Inferior parietal cortex (tissue), 1 donor: ENCODE measurements around the gene DOCK8.
"Not testable (repeated sequence)": the region's sequence is repeated elsewhere in the genome, so short reads cannot be mapped to it uniquely, and the experiment has no call there.

Experiments
- DNase-seq: peaks from one replicate; pipeline ENCODE4 v3.0.0-alpha.2; 2016; ENCODE audit errors: extremely low spot score

The DOCK8 gene

GRCh38 chr9:363274-363612, 148.6 kb downstream of the DOCK8 start:
- no peak for DNase-seq

DNA sequence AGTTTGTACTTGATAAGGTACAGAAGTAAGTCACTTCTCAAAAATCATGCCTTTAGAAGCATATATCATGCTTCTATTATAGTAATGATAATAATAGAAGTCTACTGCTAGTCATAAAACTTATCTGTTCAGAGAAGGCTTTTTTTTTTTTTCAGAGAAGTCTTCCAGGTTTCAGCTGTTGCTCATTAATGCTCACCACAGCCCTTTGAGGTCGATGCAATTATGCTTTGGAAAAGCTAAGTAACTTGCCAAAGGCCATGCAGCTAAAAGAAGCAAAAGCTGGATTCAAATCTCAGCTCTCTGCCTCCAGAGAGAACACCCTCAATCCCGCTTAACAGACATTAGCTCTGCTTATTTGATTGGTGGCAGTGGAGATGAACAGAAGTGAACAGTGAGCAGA, 150.8 kb downstream of the DOCK8 start:
- no peak for DNase-seq

- DNase-seq = no peak
These were observed 152.0 kb downstream of the DOCK8 start for GRCh38 chr9:366620-367019.

DNA sequence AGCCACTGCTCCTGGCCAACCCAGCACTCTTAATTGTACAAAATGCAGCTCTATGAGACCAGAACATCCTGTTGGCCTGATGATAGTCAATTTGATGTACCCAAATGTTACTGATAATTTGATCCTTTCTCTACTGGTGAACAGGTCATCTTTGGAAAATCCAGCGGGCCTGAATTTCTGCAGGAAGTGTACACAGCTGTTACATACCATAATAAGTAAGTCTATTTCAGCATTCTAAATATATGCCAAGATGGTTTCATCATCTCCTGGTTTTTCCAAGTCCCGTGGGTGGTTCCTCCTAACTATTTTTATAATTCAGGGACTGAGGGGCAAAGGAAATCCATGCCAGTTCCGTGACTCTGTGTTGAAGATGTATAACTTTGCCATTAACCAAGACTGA, 155.4 kb downstream of the DOCK8 start:
- no peak for DNase-seq

- no peak for DNase-seq
These were observed 156.7 kb downstream of the DOCK8 start for GRCh38 chr9:371349-371748.

GRCh38 chr9:372128-372527, 157.5 kb downstream of the DOCK8 start:
- DNase-seq = no peak

DNA sequence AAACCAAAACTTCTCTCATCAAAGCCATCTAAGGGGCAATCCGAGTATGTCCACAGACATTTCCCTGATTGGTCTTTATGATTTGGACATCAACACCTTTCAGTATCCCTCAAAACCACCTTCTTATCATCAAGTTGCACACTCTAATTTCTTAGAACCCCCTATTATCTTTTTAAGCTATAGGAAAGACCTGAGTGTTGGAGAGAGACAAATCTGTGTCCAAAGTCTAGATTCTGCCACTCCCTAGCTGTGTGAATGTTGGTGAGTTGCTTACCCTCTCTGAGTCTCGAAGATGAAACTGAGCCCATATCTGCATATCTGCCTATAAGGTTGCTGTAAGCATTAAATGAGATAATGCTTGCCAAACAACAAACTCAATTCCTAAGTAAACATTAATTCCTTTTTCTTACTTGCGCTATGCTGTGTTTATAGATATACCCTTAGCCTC, 159.1 kb downstream of the DOCK8 start:
- DNase-seq = no peak

DNA sequence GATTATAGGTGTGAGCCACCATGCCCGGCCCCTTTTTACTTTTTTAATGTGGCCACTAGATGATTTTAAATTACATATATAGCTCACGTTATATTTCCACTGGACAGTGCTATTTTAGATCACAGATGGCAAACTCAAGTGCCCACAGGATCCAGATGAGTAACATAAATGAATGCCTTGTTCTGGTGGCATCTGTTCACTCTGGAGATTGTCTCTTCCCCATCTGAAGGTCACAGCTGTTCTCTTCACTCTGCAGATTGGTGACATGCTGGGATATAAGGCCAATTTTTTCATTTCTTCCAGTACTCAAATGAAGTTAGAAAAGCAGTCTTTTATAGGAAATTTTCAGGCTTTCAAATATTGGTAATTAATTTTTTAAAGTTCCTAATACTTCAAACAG, 160.1 kb downstream of the DOCK8 start:
- no peak for DNase-seq

DNA sequence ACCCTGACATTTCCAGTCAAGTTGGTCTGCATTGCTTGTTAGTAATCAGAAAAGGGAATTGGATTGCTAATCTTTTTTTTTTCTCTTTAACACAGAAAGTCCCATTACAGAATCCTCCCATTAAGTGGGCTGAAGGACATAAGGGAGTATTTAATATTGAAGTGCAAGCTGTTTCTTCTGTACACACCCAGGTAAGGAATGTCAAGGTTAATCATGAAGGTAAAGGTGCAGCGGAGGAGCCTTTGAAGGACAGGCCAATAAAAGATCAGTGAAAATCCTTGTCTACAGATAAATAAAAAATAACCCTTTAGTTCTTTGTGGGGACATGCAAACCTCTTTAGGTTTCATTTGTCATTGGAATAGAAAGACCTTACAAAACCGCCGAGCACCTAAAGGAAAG, 161.4 kb downstream of the DOCK8 start:
- DNase-seq = no peak

- no peak for DNase-seq
These were observed 163.6 kb downstream of the DOCK8 start for GRCh38 chr9:378263-378662.

DNA sequence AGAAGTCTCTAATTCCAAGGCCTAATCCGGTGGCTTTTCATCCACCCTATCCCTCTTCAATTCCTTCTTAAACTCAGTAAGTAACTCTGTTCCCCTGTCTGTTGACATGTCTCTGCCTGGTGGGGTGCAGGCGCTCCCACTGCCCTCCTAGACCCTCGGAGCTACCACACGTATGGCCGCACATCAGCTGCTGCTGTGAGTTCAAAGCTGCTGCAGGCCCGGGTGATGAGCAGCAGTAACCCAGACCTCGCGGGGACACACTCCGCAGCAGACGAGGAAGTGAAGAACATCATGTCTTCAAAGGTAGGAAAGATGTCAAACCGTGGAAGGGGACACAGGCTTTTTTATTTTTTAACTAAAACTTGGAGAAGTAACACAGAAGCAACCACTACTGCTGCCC, 167.7 kb downstream of the DOCK8 start:
- DNase-seq = no peak

DNA sequence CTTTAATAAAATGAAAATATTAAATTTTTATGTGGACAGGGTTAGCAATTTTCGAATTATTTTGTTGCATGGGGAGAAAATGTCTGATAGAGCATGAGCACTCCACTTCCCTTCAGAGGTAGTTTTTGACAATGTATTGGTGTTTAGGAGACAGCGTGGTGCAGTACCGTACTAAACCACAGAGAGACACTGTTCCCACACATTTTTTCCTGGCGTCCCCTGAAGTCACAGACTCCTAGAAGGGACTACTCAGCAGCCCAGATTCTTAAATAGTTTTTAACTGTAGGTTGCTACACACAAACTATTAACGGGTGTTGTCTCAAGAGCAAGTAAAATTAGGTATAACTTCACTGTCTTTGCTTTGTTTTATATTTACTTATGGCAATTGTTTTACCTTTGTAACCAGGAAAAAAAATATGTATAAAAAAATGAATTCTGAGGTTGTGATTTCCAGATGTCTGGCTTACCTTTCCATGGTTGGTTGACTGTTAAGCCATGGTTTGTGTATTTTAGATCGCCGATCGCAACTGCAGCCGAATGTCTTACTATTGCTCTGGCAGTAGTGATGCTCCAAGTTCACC, 171.2 kb downstream of the DOCK8 start:
- peak; percentile 82 for DNase-seq

DNA sequence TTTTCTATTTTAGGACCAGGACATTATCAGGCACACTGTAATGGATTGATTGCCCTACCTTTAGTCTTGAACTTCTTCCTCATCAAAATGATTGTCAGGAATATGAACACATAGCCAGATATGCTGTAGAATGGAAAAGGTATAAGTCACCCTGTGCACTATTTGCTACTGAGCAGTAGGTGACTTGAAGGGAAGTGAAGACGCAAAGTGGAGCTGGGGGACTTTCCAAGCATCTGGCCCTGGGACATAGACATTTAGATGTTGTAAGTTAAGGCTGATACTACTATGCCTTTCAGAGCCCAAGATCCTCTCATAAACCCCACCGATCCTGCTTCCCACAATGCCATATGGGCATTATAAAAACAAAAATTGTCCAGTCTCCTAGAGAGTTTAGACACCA, 174.5 kb downstream of the DOCK8 start:
- no peak for DNase-seq

DNA sequence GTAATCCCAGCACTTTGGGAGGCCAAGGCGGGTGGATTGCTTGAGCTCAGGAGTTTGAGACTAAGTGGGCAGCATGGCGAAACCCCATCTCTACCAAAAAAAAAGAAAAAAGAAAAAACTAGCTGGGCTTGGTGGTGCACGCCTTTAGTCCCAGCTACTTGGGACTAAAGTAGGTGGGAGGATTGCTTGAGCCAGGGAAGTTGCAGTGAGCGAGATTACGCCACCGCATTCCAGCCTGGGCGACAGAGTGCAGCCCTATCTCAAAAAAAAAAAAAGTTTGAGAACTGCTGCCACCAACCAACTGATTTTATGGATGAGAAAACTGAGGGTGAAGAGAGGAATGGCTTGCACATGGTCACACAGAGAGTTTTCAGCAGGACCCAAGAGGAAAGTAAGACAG, 175.1 kb downstream of the DOCK8 start:
- no peak for DNase-seq

- no peak for DNase-seq
These were observed 177.6 kb downstream of the DOCK8 start for GRCh38 chr9:392077-392804.

DNA sequence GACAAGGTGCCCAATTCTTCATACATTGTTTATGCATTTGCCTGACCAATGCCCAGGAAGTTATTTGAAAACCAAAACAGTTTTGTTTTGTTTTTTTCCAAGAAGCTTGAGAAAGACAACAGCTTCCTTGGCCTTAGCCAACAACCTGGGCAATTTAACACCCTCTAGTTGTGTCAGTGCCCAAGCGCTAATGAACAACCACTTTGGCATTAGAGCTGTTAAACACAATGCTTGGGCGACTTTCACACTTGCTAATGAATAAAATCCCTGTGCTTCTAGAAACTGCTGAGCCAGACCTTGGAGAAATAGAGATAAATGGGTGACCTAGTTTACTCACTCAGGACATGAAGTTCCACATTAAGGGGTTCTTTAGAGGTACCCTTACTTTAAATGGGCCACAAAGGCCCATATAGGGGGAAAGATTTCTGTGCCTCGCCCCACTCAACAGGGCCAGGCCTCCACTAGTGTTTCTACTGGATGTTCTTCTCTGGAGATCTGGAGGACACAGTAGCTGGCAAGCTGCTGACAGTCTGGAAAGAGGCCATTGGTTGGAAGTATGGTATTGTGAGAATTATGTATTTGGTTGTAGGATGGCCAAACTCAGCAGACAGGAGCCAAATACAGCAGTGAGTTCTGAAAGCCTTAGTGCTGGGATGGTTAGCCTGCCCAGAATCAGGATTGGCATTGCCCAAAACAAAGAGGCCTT, 179.8 kb downstream of the DOCK8 start:
- DNase-seq = peak; percentile 25

DNA sequence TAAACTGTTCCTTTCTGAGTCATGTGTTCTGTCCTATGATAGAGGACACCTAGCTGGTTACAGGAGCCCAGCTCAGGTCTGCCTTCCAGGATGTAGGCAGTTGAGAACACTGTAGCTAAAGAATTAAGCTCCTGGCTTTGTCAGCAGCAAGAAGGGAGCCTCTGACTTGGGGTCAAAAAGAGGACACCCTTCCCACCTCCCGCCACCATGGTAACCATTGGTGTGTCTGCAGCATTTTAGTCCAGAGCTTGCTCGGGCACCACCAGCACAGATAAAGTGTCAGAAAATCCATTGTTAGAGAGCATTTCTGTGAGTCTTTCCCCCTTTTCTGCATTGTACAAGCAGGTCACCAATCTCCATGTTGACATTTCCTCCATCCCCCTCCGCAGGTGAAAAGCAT, 181.7 kb downstream of the DOCK8 start:
- no peak for DNase-seq

GRCh38 chr9:398085-398484, 183.4 kb downstream of the DOCK8 start:
- DNase-seq = no peak

DNA sequence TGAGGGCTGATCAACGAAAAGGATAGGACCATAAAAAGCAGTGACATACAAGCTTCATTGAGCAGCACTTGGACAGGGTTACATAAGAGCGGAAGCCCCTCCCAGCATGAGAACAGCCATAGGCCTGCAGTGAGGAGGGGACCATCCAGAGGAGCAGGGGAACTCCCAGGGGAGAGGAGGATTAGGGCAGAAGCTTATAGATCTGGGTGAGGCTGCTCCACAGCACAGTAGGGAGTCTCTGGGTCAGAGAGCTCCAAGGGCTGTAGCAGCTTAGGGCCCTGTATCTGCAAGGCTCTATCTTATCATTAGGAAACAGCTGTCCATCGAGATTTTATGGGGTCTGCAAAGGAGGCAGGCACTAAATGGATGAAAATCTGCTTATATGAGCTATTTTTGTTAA, 186.6 kb downstream of the DOCK8 start:
- no peak for DNase-seq

GRCh38 chr9:404234-404633, 189.6 kb downstream of the DOCK8 start:
- no peak for DNase-seq

DNA sequence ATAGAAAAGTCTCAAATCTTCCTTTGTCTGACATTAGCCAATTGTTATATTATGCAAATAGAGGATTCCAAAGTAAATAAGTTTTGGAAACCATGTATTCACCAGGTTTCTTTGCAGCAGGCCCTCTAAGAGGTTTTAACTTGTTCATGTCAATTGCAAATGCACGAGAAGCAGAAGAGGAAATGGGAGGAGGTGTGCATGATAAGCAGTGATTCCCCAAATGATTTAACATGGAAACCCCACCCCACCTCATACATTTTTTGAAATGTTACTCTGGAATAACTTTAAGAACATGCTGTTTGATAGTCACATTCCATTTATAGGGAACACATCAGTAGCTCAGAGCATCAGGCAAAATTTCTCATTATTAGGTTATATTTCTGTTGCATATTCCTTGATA, 190.7 kb downstream of the DOCK8 start:
- no peak for DNase-seq

GRCh38 chr9:406886-407654, 192.4 kb downstream of the DOCK8 start:
- DNase-seq = no peak

DNA sequence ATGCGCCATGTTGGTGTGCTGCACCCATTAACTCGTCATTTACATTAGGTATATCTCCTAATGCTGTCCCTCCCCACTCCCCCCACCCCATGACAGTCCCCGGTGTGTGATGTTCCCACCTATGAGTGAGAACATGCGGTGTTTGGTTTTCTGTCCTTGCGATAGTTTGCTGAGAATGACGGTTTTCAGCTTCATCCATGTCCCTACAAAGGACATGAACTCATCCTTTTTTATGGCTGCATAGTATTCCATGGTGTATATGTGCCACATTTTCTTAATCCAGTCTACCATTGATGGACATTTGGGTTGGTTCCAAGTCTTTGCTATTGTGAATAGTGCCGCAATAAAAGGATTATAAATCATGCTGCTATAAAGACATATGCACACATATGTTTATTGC, 195.0 kb downstream of the DOCK8 start:
- DNase-seq = not testable (repeated sequence)
